ENCODE measurements around the gene RIPPLY3.

DNA sequence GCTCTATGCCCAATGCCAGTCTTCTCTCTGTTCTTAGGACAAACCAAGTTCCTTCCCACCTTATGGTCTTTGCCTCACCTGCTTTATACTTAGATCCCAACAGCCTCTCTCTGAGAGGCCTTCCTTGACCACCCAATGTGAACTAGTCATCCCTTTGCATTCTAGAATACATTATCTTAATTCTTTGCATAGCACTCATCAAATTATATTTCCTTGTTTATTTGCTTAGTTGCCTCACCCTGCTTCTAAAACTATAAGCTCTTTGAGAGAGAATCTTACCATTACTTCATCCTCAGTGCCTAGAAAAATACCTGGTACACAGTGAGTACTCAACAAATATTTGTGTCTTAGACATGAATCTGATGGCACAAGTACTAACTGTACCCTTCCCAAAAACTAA lies 58.3 kb downstream of the RIPPLY3 start:
- TF ChIP-seq CTCF (conservative IDR thresholded peaks at IDR 0.05; ENCODE audit: low read length) (no peak), EZH2phosphoT487 (IDR thresholded peaks at IDR 0.05; ENCODE audit: borderline replicate concordance) (no peak)

Measured in Loucy (cell line).